DND-41 (cell line): ENCODE results near the gene OSTF1.

Experiments
- CTCF ChIP-seq: IDR thresholded peaks from 2 replicates; pipeline ENCODE4 v1.5.1; 2012; ENCODE audit warnings: borderline replicate concordance, low read length, moderate library complexity, mild to moderate bottlenecking; ENCODE audit not compliant: poor library complexity, severe bottlenecking; ENCODE audit errors: extremely low read depth
- EZH2 ChIP-seq: IDR thresholded peaks from 3 replicates; pipeline ENCODE4 v1.6.1; 2012; ENCODE audit warnings: borderline replicate concordance, low read depth, mild to moderate bottlenecking, moderate library complexity, low read length, inconsistent platforms; ENCODE audit not compliant: severe bottlenecking

DNA sequence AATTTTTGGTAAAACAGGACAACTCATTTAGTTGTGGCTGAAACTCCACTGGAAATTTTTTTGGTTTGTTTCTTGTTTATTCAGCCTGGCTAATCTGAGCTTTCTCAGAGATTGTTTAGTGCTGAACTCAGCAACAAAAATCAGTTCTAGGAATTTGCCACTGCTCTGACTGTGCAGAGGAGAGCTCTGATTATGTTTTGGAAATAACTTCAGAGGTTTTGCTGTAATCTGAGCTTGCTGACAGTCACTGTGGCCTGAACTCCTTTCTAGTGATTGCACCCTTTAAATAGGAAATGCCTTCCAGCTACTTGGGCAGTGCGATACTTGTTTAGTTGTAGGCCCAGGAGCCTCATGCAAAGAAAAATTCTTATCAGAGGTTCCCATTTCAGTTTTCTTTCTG, 60.2 kb downstream of the OSTF1 start:
- TF ChIP-seq CTCF (no peak), EZH2 (no peak)
